ENCODE data around the gene NCAPH2. TPM values are rescaled to one million over a fixed set of nuclear protein-coding genes. Genes with fewer than 3 reads are reported as not detected.

Gene NCAPH2
- total and polyA plus RNA-seq, 2 of the 13 experiments (the other 11 are each of a cell fraction or from before 2014, with no cell fraction given): 28.1 to 64.4 TPM

- TF ChIP-seq ZNF597 (CRISPR knock-in tag; IDR thresholded peaks at IDR 0.05): no peak
- TF ChIP-seq ZNF317 (CRISPR knock-in tag; IDR thresholded peaks at IDR 0.05): peak; percentile 70; the same call in 1 of the 2 replicates
- no peak for TF ChIP-seq NONO (IDR thresholded peaks at IDR 0.05)
- 0 out of 2 replicates have a peak, but pooled peaks have one; percentile 58 for TF ChIP-seq NONO (CRISPR knock-in tag; conservative IDR thresholded peaks at IDR 0.05)
- TF ChIP-seq MIER2 (CRISPR knock-in tag; IDR thresholded peaks at IDR 0.05): no peak
These were observed 22.0 kb downstream of the NCAPH2 start, which contains the start of gene TYMP (continued) for GRCh38 chr22:50529897-50530579.

GRCh38 chr22:50530580-50530876, 22.5 kb downstream of the NCAPH2 start:
- DNase-seq (ENCODE audit: low spot score) (peak; percentile 37), FAIRE-seq (no peak), ATAC-seq (peak; percentile 0; the same call in 1 of the 3 replicates)
- ChIA-PET POLR2A (interaction anchor here (0.9 to 5.9 kb wide), 4 partner anchors 9 to 33 kb away, joined by 3 to 34 read pairs (median 10); partner anchors contain the start of genes KLHDC7B, LMF2, NCAPH2 and SYCE3), CTCF (ENCODE audit: low intra/inter-chr PET ratio, low total read pairs) (no interaction called here)
- Histone ChIP-seq H3K9me3 (ENCODE audit: low read length) (no peaks in the 10 kb centered on the region), H3K4me1 (ENCODE audit: insufficient read depth, low read length) (peaks cover 74% of the 10 kb centered on the region), H3K4me3 (replicated peaks in 1 of 3; ENCODE audit: insufficient read depth in 1 of 3, low read depth in 2 of 3, low read length in 3 of 3) (peak overlapping the region; percentile 58 to 83 (median 74); a peak in 5 of 6 replicates), H2AFZ (ENCODE audit: low read length) (no peak overlapping the region), H4K20me1 (ENCODE audit: insufficient read depth, low read length) (no peaks in the 10 kb centered on the region), H3K27me3 (ENCODE audit: control insufficient read depth in 1 of 2, insufficient read depth in 2 of 2, low read length in 2 of 2) (0 out of 5 replicates have a peak, but pooled peaks cover 0 to 6% of the 10 kb centered on the region in 2 experiments), H3K4me2 (ENCODE audit: low read depth, low read length) (peak overlapping the region; percentile 84), H3K79me2 (ENCODE audit: insufficient read depth, low read length) (peaks cover 2% of the 10 kb centered on the region), H3K9ac (ENCODE audit: insufficient read depth, low read depth, low read length) (peak overlapping the region; percentile 73), H3K27ac (ENCODE audit: extremely low read length, insufficient read depth, low read length) (peak overlapping the region; percentile 74), H3K36me3 (replicated peaks in 1 of 2; ENCODE audit: control insufficient read depth in 1 of 2, insufficient read depth in 2 of 2, low read length in 2 of 2) (no peaks in the 10 kb centered on the region)
- BruUV-seq (replicated peaks): no TSS peak
- in situ Hi-C loops (cut with HindIII; ENCODE audit: extremely low pct_ligation_motif_present, low pct_unique_long_range_greater_than_20kb) (loop anchor here (5.0 kb wide), 1 partner anchor 37 kb away; no protein-coding TSS in a partner anchor), intact Hi-C loops (cut with micrococcal nuclease; ENCODE audit: unreplicated experiment) (no loop called here)
- WGBS (ENCODE audit: low lambda C conversion rate): 0% methylated on average over 9 of the region's 21 CpGs
- TF ChIP-seq TAF15 (IDR thresholded peaks at IDR 0.05; ENCODE audit: low read depth, low read length, poor library complexity, severe bottlenecking): no peak
- TF ChIP-seq ZBTB46 (CRISPR knock-in tag; IDR thresholded peaks at IDR 0.05; ENCODE audit: borderline replicate concordance): no peak
- peak; percentile 15; the same call in 1 of the 2 replicates for TF ChIP-seq NR2F2 (IDR thresholded peaks at IDR 0.05; ENCODE audit: borderline replicate concordance, low read depth)
- 0 out of 2 replicates have a peak, but pooled peaks have one; percentile 1 for TF ChIP-seq NFYB (CRISPR knock-in tag; IDR thresholded peaks at IDR 0.05)
- TF ChIP-seq ZNF20 (CRISPR knock-in tag; IDR thresholded peaks at IDR 0.05): 0 out of 2 replicates have a peak, but pooled peaks have one; percentile 45
- TF ChIP-seq PHF8 (CRISPR knock-in tag; IDR thresholded peaks at IDR 0.05): peak; percentile 68
- peak; percentile 14; the same call in 1 of the 2 replicates for TF ChIP-seq KDM2A (CRISPR knock-in tag; IDR thresholded peaks at IDR 0.05; ENCODE audit: borderline replicate concordance, low read depth)
- TF ChIP-seq ZNF350 (CRISPR knock-in tag; IDR thresholded peaks at IDR 0.05; ENCODE audit: borderline replicate concordance, low read depth): peak; percentile 72; the same call in 1 of the 2 replicates
- TF ChIP-seq ZXDC (CRISPR knock-in tag; IDR thresholded peaks at IDR 0.05): no peak
- TF ChIP-seq MEF2D (CRISPR knock-in tag; IDR thresholded peaks at IDR 0.05): peak; percentile 42; the same call in 1 of the 2 replicates
- TF ChIP-seq ZNF83 (CRISPR knock-in tag; IDR thresholded peaks at IDR 0.05; ENCODE audit: borderline replicate concordance): no peak
- no peak for TF ChIP-seq ZNF615 (CRISPR knock-in tag; IDR thresholded peaks at IDR 0.05; ENCODE audit: borderline replicate concordance)

Data from HepG2 (cell line).